RWPE1 (cell line): ENCODE data around the gene ATP1A1.

ENCODE experiments used
- CTCF ChIA-PET: fragments of 350-600 bp; sonication (Branson Sonifier 250); formaldehyde crosslinking; extraction: SDS; loops from one replicate; lab custom pipeline; 2021; lab: Yijun Ruan, JAX
- POLR2A ChIA-PET: fragments of 400-600 bp; formaldehyde crosslinking; extraction: SDS; loops from one replicate; lab custom pipeline; 2020; ENCODE audit warnings: antibody characterized with exemption; ENCODE audit not compliant: low non-redundant PET; lab: Yijun Ruan, JAX
- DNase-seq: peaks from one replicate; pipeline ENCODE4 v3.0.0; 2012; ENCODE audit warnings: low spot score
- H3K27ac ChIP-seq: fragments of 450-650 bp; 2 replicates; pipeline ENCODE4 v1.5.1; 2017
- CTCF ChIP-seq: fragments of 450-650 bp; conservative IDR thresholded peaks from 2 replicates; pipeline ENCODE4 v1.5.1; 2017; ENCODE audit warnings: low read depth, mild to moderate bottlenecking

ATP1A1 gene

GRCh38 chr1:116356673-116357072, 16.4 kb upstream of the ATP1A1 start:
- CTCF ChIA-PET, result interaction anchor here (0.6 kb wide), 1 partner anchor 11 kb away, joined by 4 read pairs; no protein-coding TSS in a partner anchor

GRCh38 chr1:116357487-116357886, 15.6 kb upstream of the ATP1A1 start:
- no peak for TF ChIP-seq CTCF
- POLR2A ChIA-PET, result no interaction called here
- DNase-seq, result no peak
- no peak overlapping the region for H3K27ac ChIP-seq
- CTCF ChIA-PET, result interaction anchor here (0.6 kb wide), 1 partner anchor 10 kb away, joined by 4 read pairs; no protein-coding TSS in a partner anchor

More at GRCh38 chr1:116356673-116357072, 16.4 kb upstream of the ATP1A1 start:
- TF ChIP-seq CTCF, result no peak
- POLR2A ChIA-PET, result no interaction called here
- DNase-seq, result no peak
- H3K27ac ChIP-seq, result no peak overlapping the region

- DNase-seq, result peak; percentile 52
- H3K27ac ChIP-seq, result no peak overlapping the region
- TF ChIP-seq CTCF, result no peak
- CTCF ChIA-PET, result interaction anchor here (0.6 to 1.2 kb wide), 4 partner anchors 10 to 220 kb away, joined by 3 to 4 read pairs (median 3); no protein-coding TSS in a partner anchor
- POLR2A ChIA-PET, result interaction anchor here (0.6 kb wide), 1 partner anchor 15 kb away, joined by 3 read pairs; no protein-coding TSS in a partner anchor
Observed at GRCh38 chr1:116359060-116359830, 13.8 kb upstream of the ATP1A1 start.

- no peak for DNase-seq
- no peak for TF ChIP-seq CTCF
- no peak overlapping the region for H3K27ac ChIP-seq
- ChIA-PET CTCF (interaction anchor here (0.7 to 1.2 kb wide), 3 partner anchors 11 to 191 kb away, joined by 3 read pairs; no protein-coding TSS in a partner anchor), POLR2A (interaction anchor here (0.6 kb wide), 1 partner anchor 15 kb away, joined by 3 read pairs; no protein-coding TSS in a partner anchor)
Observed at GRCh38 chr1:116359871-116360270, 13.2 kb upstream of the ATP1A1 start.

- no peak overlapping the region for H3K27ac ChIP-seq
- CTCF ChIA-PET, result interaction anchor here (0.7 to 0.8 kb wide), 2 partner anchors 116 to 191 kb away, joined by 3 read pairs; no protein-coding TSS in a partner anchor
- POLR2A ChIA-PET, result no interaction called here
- DNase-seq, result no peak
- TF ChIP-seq CTCF, result 0 out of 2 replicates have a peak, but pooled peaks have one; percentile 18
Observed at GRCh38 chr1:116360429-116361173, 12.4 kb upstream of the ATP1A1 start.

- ChIA-PET CTCF (no interaction called here), POLR2A (no interaction called here)
- no peak for TF ChIP-seq CTCF
- no peak for DNase-seq
- no peak overlapping the region for H3K27ac ChIP-seq
Observed at GRCh38 chr1:116361648-116362047, 11.4 kb upstream of the ATP1A1 start.
